Pancreas (tissue), 10 donors: ENCODE measurements around the gene ARSK. TPM values are rescaled to one million over a fixed set of nuclear protein-coding genes. Genes with fewer than 3 reads are reported as not detected.

Source experiments
- ATAC-seq, 4 donors: fragments of 200-7000 bp; cut with Tn5 transposase; one replicate each; pipeline versions ENCODE4 v1.8.0 to v1.9.1; 2020; ENCODE audit warnings: mild to moderate bottlenecking in 4 of 4, moderate library complexity in 4 of 4
- DNase-seq, 6 donors: peaks; one replicate each; pipeline ENCODE4 v3.0.0-alpha.2; 2020
- FAIRE-seq: peaks from 2 replicates; lab custom pipeline; 2012; peaks lifted over from hg19 to GRCh38; lab: Jason Lieb, UNC
- H3K27ac ChIP-seq, 4 donors: fragments of 200-600 bp; sonication (generic); 1 replicate in 3 of 4; 2 replicates in 1 of 4; pipeline versions ENCODE4 v1.5.0 to v1.8.0; 2020
- H3K27me3 ChIP-seq, 4 donors: fragments of 200-600 bp; one replicate each; pipeline ENCODE4 v1.8.0; 2021
- H3K36me3 ChIP-seq, 3 donors: fragments of 200-600 bp; sonication (generic) in 1 of 3; one replicate each; pipeline versions ENCODE4 v1.5.0 to v1.8.0; 2020 to 2021
- H3K4me1 ChIP-seq, 3 donors: fragments of 200-600 bp; one replicate each; pipeline ENCODE4 v1.8.0; 2021
- H3K4me3 ChIP-seq, 4 donors: fragments of 200-600 bp; sonication (generic) in 2 of 4; one replicate each; pipeline versions ENCODE4 v1.5.0 to v1.8.0; 2020 to 2021
- H3K9me3 ChIP-seq, 4 donors: fragments of 200-600 bp; one replicate each; pipeline ENCODE4 v1.8.0; 2021
- CTCF ChIP-seq, 4 donors: fragments of 200-600 bp; sonication (generic) in 3 of 4; IDR thresholded peaks; one replicate each; pipeline versions ENCODE4 v1.5.0 to v1.8.0; 2021; ENCODE audit warnings: antibody characterized with exemption in 4 of 4
- WGBS, 2 donors: extraction: QIAGEN DNeasy Blood & Tissue Kit; methylation state at CpG; one replicate each; pipeline ENCODE4 v1.1.7; 2013; 5-methylcytosine and 5-hydroxymethylcytosine counted together
- intact Hi-C, 3 donors: fragments of 100-400 bp; cut with DNase I; formaldehyde crosslinking; loops; one replicate each; pipeline versions ENCODE4 v1.11.1 to v1.14.2; 2022
- polyA plus RNA-seq, 2 donors: library from polyadenylated mRNA; stranded (reverse); fragments of 200-250 nt; gene quantifications; one replicate each; pipeline ENCODE4 v1.2.3, GENCODE V29; 2013
- total RNA-seq, 6 donors: library from RNA; stranded (reverse); fragmentation: NEBNext Ultra II Directional in 4 of 6; extraction: Animal tissue kit (Norgen Biotek cat#: 25700) in 4 of 6; gene quantifications; one replicate each; pipeline versions ENCODE4 v1.2.1 to v1.2.4, GENCODE V29; 2021 to 2023
- donor health status: healthy with polysubstance abuse.
- donor health status: DM: no; HTN: no; CAD: no; lungs with moderate emphysema.
- donor health status: DM: no; HTN: no; CAD: no.
- donor health status: control.
- donor health status: control.
- donor health status: Bipolar disorder and iron deficiency.
- donor health status: DM: yes; HTN: yes; CAD: no.
- donor health status: DM: no; HTN: no; CAD: no.
- donor health status: DM: no; HTN: no; CAD: no.
- donor health status: DM: yes; HTN: yes; CAD: no.

ARSK gene
- total and polyA plus RNA-seq, 8 donors, result 1.3 to 3.9 (median 3.2) TPM

GRCh38 chr5:95528565-95528964 is 26.3 kb upstream of the ARSK start:
- Histone ChIP-seq H3K9me3 (no peaks in the 10 kb centered on the region), H3K27me3 (no peaks in the 10 kb centered on the region), H3K27ac (no peak overlapping the region), H3K36me3 (peaks cover 0 to 39% (median 3%) of the 10 kb centered on the region in 3 donors), H3K4me3 (no peak overlapping the region), H3K4me1 (no peaks in the 10 kb centered on the region)
- FAIRE-seq, result no peak
- intact Hi-C loops, result no loop called here
- no peak for TF ChIP-seq CTCF (IDR thresholded peaks at IDR 0.05)
- no peak for DNase-seq
- ATAC-seq, result no peak

DNA sequence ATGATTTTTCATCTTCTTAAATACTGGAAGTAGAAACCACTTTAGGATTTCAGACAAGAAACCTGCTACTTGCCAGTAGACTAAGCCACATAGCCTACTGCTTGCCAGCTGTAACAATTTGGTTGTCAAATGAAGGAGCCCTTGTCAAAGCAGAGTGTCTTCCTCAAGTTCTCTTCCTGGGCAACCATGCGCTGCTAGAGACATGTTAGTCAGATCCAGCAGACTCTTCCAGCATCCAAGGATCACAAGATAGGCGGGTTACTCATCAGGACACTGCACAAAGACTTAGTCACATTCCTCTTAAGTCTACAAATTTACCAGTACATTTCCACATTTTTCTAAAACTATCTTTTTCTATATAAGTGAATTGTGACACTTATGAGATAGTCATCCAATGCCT is 24.5 kb upstream of the ARSK start:
- Histone ChIP-seq H3K9me3 (no peaks in the 10 kb centered on the region), H3K36me3 (peaks cover 0 to 32% (median 3%) of the 10 kb centered on the region in 3 donors), H3K27me3 (no peaks in the 10 kb centered on the region), H3K4me3 (no peak overlapping the region), H3K4me1 (no peaks in the 10 kb centered on the region), H3K27ac (no peak overlapping the region)
- no peak for FAIRE-seq
- DNase-seq, result no peak
- TF ChIP-seq CTCF (IDR thresholded peaks at IDR 0.05), result no peak
- intact Hi-C loops, result no loop called here
- ATAC-seq, result no peak
- WGBS, 2 donors, result 93 to 95% methylated on average over 2 of the region's 2 CpGs

- intact Hi-C loops, result no loop called here
- Histone ChIP-seq H3K27ac (no peak overlapping the region), H3K27me3 (no peaks in the 10 kb centered on the region), H3K4me3 (no peak overlapping the region), H3K4me1 (no peaks in the 10 kb centered on the region), H3K36me3 (peaks cover 0 to 27% (median 3%) of the 10 kb centered on the region in 3 donors), H3K9me3 (no peaks in the 10 kb centered on the region)
- no peak for ATAC-seq
- no peak for TF ChIP-seq CTCF (IDR thresholded peaks at IDR 0.05)
- DNase-seq, result no peak
- FAIRE-seq, result no peak
Observed at GRCh38 chr5:95531491-95531890, 23.4 kb upstream of the ARSK start.

GRCh38 chr5:95532415-95532814 is 22.5 kb upstream of the ARSK start:
- 94 to 99% methylated on average over 2 of the region's 2 CpGs for WGBS, 2 donors
- Histone ChIP-seq H3K4me3 (no peak overlapping the region), H3K27me3 (no peaks in the 10 kb centered on the region), H3K9me3 (no peaks in the 10 kb centered on the region), H3K27ac (no peak overlapping the region), H3K4me1 (no peaks in the 10 kb centered on the region), H3K36me3 (peaks cover 0 to 22% (median 3%) of the 10 kb centered on the region in 3 donors)
- FAIRE-seq (no peak), ATAC-seq (no peak), DNase-seq (no peak)
- no peak for TF ChIP-seq CTCF (IDR thresholded peaks at IDR 0.05)
- intact Hi-C loops, result no loop called here

GRCh38 chr5:95533106-95533505 is 21.8 kb upstream of the ARSK start:
- Histone ChIP-seq H3K9me3 (no peaks in the 10 kb centered on the region), H3K4me3 (no peak overlapping the region), H3K27me3 (no peaks in the 10 kb centered on the region), H3K4me1 (no peaks in the 10 kb centered on the region), H3K36me3 (peaks cover 0 to 15% (median 3%) of the 10 kb centered on the region in 3 donors), H3K27ac (no peak overlapping the region)
- 62 to 72% methylated on average over 2 of the region's 2 CpGs for WGBS, 2 donors
- ATAC-seq, result no peak
- DNase-seq, result no peak
- intact Hi-C loops, result no loop called here
- no peak for TF ChIP-seq CTCF (IDR thresholded peaks at IDR 0.05)
- FAIRE-seq, result no peak
